ENCODE measurements around the gene KRT86.

KRT86 gene

DNA sequence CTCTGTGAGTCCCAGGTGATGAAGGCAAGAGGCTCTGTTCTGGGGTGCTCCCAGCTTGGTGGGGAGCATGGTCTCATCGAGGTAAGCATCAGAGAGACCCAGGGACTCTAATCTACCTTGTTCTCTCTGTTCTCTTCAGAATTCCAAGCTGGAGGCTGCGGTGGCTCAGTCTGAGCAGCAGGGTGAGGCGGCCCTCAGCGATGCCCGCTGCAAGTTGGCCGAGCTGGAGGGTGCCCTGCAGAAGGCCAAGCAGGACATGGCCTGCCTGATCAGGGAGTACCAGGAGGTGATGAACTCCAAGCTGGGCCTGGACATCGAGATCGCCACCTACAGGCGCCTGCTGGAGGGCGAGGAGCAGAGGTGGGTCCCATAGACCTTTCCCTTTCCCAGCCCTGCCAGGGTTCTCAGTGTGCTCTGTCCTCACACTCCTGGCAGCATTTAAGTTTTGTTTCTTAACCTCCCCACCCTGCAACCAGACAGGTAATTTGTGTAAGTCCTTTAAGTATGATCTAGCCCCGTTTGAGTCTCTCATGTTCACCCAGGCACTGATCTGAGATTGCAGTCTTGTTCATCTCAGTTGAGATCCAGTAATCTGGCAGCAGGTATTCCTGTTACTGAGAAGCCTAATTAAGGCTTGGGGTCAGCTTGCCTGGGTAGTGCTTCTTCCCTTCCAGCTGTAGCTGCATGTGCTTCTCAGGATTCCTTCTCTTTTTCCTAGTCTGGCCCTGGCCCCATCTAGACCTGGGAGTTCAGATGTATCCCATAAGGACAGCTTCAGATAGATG, 31.7 kb downstream of the KRT86 start:
- H3K9me3 ChIP-seq (ENCODE audit: insufficient read depth, low read length) = no peaks in the 10 kb centered on the region
- no peak overlapping the region for H3K4me3 ChIP-seq (ENCODE audit: insufficient read length, low read depth)
- TF ChIP-seq SUZ12 (IDR thresholded peaks at IDR 0.05; ENCODE audit: extremely low read depth, insufficient read depth, insufficient read length) (no peak), YY1 (IDR thresholded peaks at IDR 0.05; ENCODE audit: insufficient read depth, insufficient read length) (no peak), ZNF274 (IDR thresholded peaks at IDR 0.05; ENCODE audit: low read depth, low read length) (no peak)
- DNase-seq (ENCODE audit: low read depth, low spot score) = no peak
- H3K9ac ChIP-seq (ENCODE audit: insufficient read length, low read depth) = no peak overlapping the region
- H3K27me3 ChIP-seq (ENCODE audit: insufficient read depth, insufficient read length) = peaks cover 43% of the 10 kb centered on the region
- no peaks in the 10 kb centered on the region for H3K36me3 ChIP-seq (ENCODE audit: insufficient read depth, insufficient read length, low read length)
- H3K4me1 ChIP-seq (ENCODE audit: insufficient read depth, insufficient read length) = peaks cover 9% of the 10 kb centered on the region

DNA sequence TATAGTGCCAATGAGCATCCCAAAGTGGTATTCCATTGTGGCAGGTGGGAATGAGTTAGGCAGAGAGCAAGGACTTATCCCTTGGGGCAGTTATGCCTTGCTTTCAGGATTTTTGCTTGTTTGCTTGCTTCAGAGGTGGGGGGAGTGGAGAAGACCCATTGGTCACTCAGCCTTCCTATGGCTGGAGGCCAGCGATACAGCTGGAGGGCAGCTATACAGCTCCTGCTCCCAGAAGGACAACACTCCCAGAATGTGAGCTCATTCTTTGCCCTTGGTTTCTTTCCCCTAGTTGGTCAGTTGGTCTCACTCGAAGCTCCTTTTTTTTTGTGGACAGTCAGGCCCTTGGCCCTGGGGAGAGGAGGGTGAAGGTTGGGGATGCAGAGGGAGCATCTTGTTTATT, 32.3 kb downstream of the KRT86 start:
- Histone ChIP-seq H3K4me1 (ENCODE audit: insufficient read depth, insufficient read length) (peaks cover 9% of the 10 kb centered on the region), H3K4me3 (ENCODE audit: insufficient read length, low read depth) (no peak overlapping the region), H3K36me3 (ENCODE audit: insufficient read depth, insufficient read length, low read length) (no peaks in the 10 kb centered on the region), H3K9ac (ENCODE audit: insufficient read length, low read depth) (no peak overlapping the region), H3K9me3 (ENCODE audit: insufficient read depth, low read length) (no peaks in the 10 kb centered on the region), H3K27me3 (ENCODE audit: insufficient read depth, insufficient read length) (peaks cover 43% of the 10 kb centered on the region)
- TF ChIP-seq SUZ12 (IDR thresholded peaks at IDR 0.05; ENCODE audit: extremely low read depth, insufficient read depth, insufficient read length) = no peak
- no peak for TF ChIP-seq YY1 (IDR thresholded peaks at IDR 0.05; ENCODE audit: insufficient read depth, insufficient read length)
- no peak for TF ChIP-seq ZNF274 (IDR thresholded peaks at IDR 0.05; ENCODE audit: low read depth, low read length)
- no peak for DNase-seq (ENCODE audit: low read depth, low spot score)

DNA sequence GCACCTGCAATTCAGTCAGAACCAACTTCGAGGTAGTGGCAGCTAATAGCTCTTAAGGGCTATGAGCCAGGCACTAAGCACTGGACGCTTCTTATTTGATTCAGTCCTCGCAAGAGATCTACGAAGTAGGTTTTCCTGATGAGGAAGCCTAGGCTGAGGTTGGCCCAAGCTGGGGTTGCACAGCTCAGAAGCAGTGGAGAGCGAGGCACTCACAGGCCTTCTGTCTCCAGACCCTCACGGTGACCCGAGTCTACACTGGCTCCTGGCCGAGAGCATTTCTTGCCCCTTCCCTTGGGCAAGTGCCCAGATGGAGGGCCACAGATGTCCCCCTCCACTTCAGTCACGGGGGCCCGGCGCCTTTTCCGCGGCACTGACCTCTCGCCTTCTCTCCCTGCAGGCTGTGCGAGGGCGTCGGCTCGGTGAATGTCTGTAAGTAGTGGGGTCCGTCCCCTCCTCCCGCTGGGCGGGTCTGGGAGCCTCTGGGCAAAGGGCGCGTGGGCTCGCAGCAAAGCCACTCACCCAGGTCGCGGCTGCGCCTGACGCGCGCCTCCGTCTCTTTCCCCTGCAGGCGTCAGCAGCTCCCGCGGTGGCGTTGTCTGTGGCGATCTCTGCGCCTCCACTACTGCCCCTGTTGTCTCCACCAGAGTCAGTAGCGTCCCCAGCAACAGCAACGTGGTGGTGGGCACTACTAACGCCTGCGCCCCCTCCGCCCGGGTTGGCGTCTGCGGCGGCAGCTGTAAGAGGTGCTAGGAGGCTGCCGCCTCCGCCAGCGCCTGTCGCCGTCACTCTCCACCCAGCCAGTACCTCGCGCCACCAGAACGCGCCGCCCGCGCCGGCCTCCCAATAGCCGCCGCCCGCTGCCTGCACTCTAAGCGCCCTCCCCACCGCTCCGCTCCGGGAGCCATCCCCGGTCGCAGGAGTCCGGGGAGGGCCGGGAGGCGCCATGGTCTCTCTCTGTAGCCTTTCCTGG, 33.7 kb downstream of the KRT86 start:
- H3K9me3 ChIP-seq (ENCODE audit: insufficient read depth, low read length) = no peaks in the 10 kb centered on the region
- peak; percentile 52 for DNase-seq (ENCODE audit: low read depth, low spot score)
- H3K36me3 ChIP-seq (ENCODE audit: insufficient read depth, insufficient read length, low read length) = no peaks in the 10 kb centered on the region
- peaks cover 9% of the 10 kb centered on the region for H3K4me1 ChIP-seq (ENCODE audit: insufficient read depth, insufficient read length)
- peaks cover 50% of the 10 kb centered on the region for H3K27me3 ChIP-seq (ENCODE audit: insufficient read depth, insufficient read length)
- TF ChIP-seq ZNF274 (IDR thresholded peaks at IDR 0.05; ENCODE audit: low read depth, low read length) (no peak), SUZ12 (IDR thresholded peaks at IDR 0.05; ENCODE audit: extremely low read depth, insufficient read depth, insufficient read length) (no peak), YY1 (IDR thresholded peaks at IDR 0.05; ENCODE audit: insufficient read depth, insufficient read length) (no peak)
- H3K4me3 ChIP-seq (ENCODE audit: insufficient read length, low read depth) = peak overlapping the region; percentile 57
- H3K9ac ChIP-seq (ENCODE audit: insufficient read length, low read depth) = peak overlapping the region; percentile 88

DNA sequence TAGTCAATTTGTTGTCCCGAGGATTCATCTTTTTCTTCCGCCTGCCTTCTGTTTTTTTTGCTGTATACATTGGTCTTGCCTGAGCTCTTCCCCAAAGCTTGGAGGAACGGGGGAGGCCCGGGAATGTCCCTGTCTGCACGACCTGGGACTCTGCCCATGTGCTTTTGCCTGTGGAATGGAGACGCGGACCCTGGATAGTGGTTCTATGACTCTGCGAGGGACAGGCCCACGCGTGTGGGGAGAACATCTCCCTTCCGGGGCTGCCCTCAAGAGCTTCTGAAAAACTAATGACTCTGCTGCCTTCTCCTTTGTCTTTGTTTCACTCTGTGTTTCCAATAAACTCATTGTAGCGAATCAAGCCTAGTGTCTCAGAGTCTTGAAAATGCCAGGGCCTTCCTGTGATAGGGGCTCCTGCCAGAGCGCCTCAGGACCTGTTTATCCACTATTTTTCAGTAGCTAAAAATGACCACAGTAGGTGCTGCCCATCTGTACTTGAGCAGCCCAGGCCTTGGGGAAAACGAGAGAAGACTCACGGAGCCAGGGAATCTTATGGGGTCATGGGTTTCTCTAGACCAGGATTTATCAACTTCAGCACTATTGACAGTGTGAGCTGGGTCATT, 34.5 kb downstream of the KRT86 start:
- Histone ChIP-seq H3K27me3 (ENCODE audit: insufficient read depth, insufficient read length) (peaks cover 53% of the 10 kb centered on the region), H3K9ac (ENCODE audit: insufficient read length, low read depth) (peak overlapping the region; percentile 88), H3K4me1 (ENCODE audit: insufficient read depth, insufficient read length) (peaks cover 9% of the 10 kb centered on the region), H3K9me3 (ENCODE audit: insufficient read depth, low read length) (no peaks in the 10 kb centered on the region), H3K4me3 (ENCODE audit: insufficient read length, low read depth) (peak overlapping the region; percentile 57), H3K36me3 (ENCODE audit: insufficient read depth, insufficient read length, low read length) (no peaks in the 10 kb centered on the region)
- no peak for DNase-seq (ENCODE audit: low read depth, low spot score)
- TF ChIP-seq SUZ12 (IDR thresholded peaks at IDR 0.05; ENCODE audit: extremely low read depth, insufficient read depth, insufficient read length) (no peak), ZNF274 (IDR thresholded peaks at IDR 0.05; ENCODE audit: low read depth, low read length) (no peak), YY1 (IDR thresholded peaks at IDR 0.05; ENCODE audit: insufficient read depth, insufficient read length) (no peak)

DNA sequence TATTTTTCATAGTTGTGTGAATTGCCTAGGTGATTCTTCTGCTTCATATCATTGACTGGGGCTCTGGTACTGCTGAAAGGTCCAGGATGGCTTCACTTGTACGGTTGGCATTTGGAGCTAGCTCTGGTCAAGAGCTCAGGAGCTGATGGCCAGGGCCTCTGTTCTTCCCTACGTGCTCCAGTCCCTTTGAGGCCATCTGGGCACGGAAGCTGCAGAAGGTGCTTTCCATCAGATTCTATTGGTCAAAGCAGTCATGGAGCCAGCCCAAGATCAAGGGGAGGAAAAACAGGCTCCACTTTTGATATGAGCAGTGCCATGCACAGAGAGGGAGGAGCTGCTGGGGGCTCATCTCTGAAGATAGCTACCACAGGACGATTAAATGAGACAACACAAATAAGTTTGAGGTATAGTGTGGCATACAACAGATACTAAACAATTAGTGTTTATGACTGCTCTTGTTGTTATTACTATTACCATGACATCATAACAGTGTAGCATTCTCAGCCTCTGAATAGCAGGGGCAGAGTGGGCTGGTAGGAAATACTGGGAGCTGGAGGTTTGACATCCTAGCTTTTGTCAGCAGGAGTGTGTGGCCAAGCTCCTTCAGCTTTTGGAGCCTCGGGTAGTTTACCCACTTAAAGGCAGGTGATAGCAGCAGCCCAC, 36.3 kb downstream of the KRT86 start:
- H3K9ac ChIP-seq (ENCODE audit: insufficient read length, low read depth) = no peak overlapping the region
- H3K27me3 ChIP-seq (ENCODE audit: insufficient read depth, insufficient read length) = peaks cover 53% of the 10 kb centered on the region
- H3K4me3 ChIP-seq (ENCODE audit: insufficient read length, low read depth) = no peak overlapping the region
- no peak for DNase-seq (ENCODE audit: low read depth, low spot score)
- H3K9me3 ChIP-seq (ENCODE audit: insufficient read depth, low read length) = no peaks in the 10 kb centered on the region
- TF ChIP-seq ZNF274 (IDR thresholded peaks at IDR 0.05; ENCODE audit: low read depth, low read length) (no peak), SUZ12 (IDR thresholded peaks at IDR 0.05; ENCODE audit: extremely low read depth, insufficient read depth, insufficient read length) (no peak), YY1 (IDR thresholded peaks at IDR 0.05; ENCODE audit: insufficient read depth, insufficient read length) (no peak)
- H3K4me1 ChIP-seq (ENCODE audit: insufficient read depth, insufficient read length) = peaks cover 2% of the 10 kb centered on the region
- H3K36me3 ChIP-seq (ENCODE audit: insufficient read depth, insufficient read length, low read length) = no peaks in the 10 kb centered on the region

DNA sequence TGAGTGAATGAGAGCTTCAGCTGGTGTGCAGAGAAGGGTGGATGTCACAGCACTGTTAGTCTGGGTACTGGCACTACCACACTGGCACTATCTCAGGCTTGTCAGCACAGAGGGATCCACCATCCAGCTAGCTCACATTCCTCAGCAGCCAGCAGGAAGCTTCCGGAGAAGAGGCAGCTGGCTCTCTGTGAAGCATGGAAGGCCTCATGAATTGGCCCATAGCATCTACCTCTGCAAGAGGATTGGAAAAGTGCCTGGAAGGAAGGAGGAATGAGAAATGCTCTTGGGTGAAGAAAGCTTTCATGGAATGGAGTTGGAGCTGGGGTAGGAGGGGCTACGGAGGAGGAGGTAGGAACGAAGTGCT, 36.8 kb downstream of the KRT86 start:
- TF ChIP-seq ZNF274 (IDR thresholded peaks at IDR 0.05; ENCODE audit: low read depth, low read length) (no peak), YY1 (IDR thresholded peaks at IDR 0.05; ENCODE audit: insufficient read depth, insufficient read length) (no peak), SUZ12 (IDR thresholded peaks at IDR 0.05; ENCODE audit: extremely low read depth, insufficient read depth, insufficient read length) (no peak)
- Histone ChIP-seq H3K36me3 (ENCODE audit: insufficient read depth, insufficient read length, low read length) (no peaks in the 10 kb centered on the region), H3K4me1 (ENCODE audit: insufficient read depth, insufficient read length) (peaks cover 2% of the 10 kb centered on the region), H3K9ac (ENCODE audit: insufficient read length, low read depth) (no peak overlapping the region), H3K27me3 (ENCODE audit: insufficient read depth, insufficient read length) (peaks cover 53% of the 10 kb centered on the region), H3K9me3 (ENCODE audit: insufficient read depth, low read length) (no peaks in the 10 kb centered on the region), H3K4me3 (ENCODE audit: insufficient read length, low read depth) (no peak overlapping the region)
- no peak for DNase-seq (ENCODE audit: low read depth, low spot score)

Data from NT2/D1 (cell line).